Medulla oblongata (tissue), 1 donor: ENCODE data around the gene CTSE.
A peak's percentile ranks its signal among the peaks of the same experiment; 100 is the strongest.

ENCODE experiments used
- DNase-seq: peaks from one replicate; pipeline ENCODE4 v3.0.0-alpha.2; 2015; ENCODE audit errors: extremely low spot score

CTSE gene

DNA sequence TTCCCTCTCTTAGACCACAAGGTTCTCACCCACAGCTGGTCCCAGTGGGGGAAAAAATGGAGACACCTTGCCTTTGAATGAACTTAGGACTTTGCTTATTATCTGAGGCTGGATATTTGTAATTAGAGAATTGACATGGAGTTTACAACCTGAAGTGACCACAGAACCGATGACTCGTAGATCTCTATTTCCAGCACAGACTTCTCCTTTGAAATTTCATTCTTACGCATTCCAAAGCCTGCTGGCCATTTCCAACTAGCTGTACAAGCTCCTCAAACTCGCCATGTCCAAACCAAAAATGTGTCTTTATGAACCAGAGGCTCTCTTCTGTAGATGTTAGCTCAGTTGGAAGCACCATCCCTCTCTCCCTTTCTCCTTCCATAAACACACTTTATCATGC lies 32.5 kb downstream of the CTSE start:
- DNase-seq: no peak

GRCh38 chr1:205990226-205990625 lies 33.5 kb downstream of the CTSE start:
- no peak for DNase-seq

- no peak for DNase-seq
Measured at GRCh38 chr1:205989786-205990185, 33.9 kb downstream of the CTSE start.

- no peak for DNase-seq
Measured at GRCh38 chr1:205988585-205988995, 35.1 kb downstream of the CTSE start.

DNA sequence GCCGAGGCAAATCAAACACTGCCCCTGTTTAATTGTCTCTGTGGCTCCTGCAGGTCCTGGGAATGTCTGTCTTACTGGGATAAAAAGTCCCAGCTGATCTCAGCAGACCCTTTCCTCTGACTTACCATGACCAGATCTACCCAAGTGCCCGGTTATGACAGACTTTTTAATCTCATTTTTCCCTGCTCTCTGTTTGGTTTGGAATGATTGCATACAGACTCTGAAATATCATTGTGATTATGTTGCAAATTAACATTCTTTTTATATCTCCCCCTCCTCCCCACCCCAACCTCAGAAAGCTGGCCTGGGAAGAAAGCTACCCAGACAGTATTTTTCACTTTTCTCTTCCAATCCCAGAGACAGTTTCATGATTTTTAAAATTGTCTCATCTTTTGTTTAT lies 36.8 kb downstream of the CTSE start:
- DNase-seq: no peak

- DNase-seq: no peak
Measured at GRCh38 chr1:205986292-205986691, 37.4 kb downstream of the CTSE start.

DNA sequence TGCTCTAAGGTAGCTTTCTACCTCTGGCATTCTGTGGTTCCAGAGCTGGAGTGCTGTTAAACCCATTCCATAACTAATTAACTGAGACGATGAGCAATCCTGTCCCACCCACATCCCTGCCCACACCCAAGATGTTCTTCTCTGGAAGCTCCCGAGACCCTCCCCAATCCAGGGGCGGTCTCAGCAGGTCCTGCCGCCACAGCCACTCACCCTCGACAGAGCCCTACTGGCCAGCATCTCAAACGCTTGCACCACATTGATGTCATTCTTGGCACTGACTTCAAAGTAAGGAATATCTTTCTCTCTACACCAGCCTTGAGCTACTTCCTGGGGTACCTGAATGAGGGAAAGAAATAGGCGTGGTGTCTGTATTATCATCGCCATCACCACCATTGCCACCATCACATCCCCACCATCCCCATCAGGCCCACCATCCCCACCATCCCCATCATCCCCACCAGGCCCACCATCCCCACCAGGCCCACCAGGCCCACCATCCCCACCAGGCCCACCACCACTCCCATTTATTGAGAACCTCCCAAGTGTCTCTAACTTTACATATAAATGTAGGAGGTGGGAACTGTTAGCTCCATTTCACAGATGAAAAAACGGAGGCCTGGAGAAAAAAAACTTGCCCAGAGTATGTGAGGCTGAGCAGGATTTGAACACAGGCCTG lies 38.2 kb downstream of the CTSE start:
- no peak for DNase-seq

GRCh38 chr1:205983925-205984725 lies 39.6 kb downstream of the CTSE start:
- DNase-seq: peak; percentile 91

GRCh38 chr1:205981257-205981656 lies 42.4 kb downstream of the CTSE start:
- DNase-seq: no peak

DNA sequence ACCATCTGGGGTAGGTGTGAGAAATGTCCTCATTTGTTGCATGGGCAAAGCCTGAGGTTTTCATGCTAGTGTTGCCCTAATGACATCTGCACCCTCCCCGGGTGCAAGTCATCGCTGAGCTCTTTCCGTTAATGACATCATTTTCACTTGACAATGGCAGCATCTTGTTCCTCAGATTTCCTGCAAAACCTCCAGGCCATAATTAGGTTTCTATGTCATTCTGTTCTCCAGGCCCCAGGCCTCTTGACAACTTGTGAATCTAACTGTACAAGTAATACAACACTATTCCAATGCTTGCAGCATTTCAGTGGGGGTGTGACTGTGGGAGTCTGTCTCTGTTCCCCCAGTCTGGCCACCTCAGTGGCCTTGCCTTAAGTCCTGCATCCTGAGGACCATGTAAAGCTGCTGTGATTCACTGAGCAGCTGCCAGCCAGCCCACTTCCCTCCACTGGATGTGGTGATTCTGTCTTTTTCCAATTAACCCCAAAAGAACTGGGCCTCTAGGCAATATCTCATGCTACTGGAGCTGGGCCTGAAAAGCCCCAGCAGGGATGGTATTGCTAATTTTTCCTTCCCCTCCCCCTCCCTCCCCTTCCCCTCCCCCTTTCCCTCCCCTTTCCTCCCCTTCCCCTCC lies 43.3 kb downstream of the CTSE start:
- DNase-seq: no peak

GRCh38 chr1:205979301-205979700 lies 44.4 kb downstream of the CTSE start:
- no peak for DNase-seq

- DNase-seq: no peak
Measured at GRCh38 chr1:205978676-205979075, 45.0 kb downstream of the CTSE start.

DNA sequence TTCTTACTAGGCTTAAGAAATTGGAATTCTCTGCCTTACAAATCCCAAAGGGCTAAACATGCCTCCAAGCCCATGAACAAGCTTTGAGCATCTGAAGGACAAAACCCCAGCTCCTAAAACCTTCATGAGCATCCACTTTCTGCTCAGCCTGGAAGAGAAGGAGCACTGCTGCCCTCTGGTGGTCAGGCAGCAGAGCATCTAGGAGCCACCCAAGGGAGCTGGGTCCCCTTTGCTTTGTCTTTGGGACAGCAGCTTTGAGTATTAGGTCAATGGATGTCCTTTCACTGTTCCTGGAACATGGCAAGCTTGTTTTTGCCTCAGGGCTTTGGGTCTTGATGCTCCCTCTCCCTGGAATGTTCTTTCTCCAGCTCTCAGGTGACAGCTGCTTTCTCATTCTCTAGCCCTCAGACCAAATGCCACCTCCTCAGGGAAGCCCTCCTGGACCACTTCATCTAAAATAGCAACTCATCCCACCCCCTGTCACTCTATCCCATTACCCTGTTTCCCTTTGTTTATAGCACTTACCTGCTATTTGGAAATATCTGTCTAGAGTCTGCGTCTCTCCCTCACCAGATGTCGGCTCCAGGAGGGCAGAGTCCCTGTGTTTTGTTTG lies 46.2 kb downstream of the CTSE start:
- peak; percentile 92 for DNase-seq

- peak; percentile 73 for DNase-seq
Measured at GRCh38 chr1:205976708-205977401, 46.8 kb downstream of the CTSE start.

DNA sequence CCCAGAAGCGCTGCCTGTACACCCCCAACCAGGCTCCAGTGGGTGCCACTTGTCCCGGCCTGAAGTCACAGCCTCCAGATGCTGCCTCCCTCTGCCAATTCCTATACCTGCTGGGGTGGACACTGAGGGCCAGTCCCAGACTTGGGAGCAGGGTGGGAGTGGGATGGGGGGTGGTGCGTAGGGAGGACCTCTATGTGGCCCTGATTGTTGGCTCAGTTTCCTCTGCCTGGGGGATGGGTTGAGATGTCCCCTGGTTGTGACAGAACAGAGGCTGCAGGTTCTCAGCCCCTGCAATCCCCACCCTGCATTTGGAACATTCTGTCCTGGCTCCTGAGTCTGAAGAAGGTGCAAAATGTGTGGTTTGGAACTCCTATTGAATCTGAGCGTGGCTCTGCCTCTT lies 47.7 kb downstream of the CTSE start:
- DNase-seq: no peak

GRCh38 chr1:205975387-205975998 lies 48.2 kb downstream of the CTSE start:
- no peak for DNase-seq

- no peak for DNase-seq
Measured at GRCh38 chr1:205974712-205975111, 49.0 kb downstream of the CTSE start.

DNA sequence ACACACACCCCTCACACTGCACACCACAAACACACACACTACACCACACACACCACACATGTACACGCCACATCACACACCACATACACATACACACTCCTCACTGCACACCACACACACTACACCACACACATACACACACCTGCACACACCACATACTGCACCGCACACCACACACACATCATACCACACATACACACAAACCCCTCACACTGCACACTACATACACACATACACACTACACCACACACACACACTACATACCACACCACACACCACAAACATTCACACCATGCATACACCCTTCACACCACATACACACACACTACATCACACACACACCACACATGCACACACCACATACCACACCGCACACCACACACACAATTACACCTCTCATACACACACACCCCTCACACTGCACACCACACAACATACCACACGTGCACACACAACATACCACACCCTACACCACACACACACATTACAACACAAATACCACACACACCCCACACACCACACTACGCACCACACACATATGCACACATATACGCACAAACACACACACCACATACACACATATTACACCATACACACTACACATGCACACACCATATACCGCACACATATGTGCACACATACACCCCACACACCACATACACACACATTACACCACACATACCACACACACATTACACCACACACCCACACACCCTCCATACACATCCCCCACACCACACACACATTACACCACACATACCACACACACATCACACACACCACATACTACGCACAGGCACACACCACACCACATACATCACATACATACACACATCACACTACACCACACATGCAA lies 50.1 kb downstream of the CTSE start:
- DNase-seq: no peak

DNA sequence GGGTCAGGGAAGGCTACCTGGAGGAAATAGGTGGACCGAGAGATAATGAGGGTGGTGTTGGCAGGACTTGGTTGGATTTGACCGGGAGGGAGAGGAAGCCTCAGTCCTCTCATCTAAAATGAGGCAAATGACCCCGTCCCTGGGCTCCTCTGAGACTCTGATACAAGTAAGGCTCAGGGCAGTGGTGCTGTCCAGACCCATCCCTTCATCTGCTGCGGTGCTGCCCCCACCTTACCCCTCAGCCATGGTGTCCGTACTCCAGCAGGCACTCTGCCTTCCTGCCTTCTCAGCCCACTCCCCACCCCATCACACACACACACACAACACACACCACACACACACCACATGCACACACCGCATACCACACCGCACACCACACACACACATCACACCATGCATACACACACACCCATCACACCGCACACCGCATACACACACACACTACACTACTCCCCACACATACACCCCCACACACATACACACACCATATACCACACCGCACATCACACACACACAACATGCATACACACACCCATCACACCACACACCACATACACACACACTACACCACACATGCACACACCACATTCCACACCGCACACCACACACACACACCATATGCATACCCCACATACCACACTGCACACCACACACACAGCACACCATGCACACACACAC lies 51.1 kb downstream of the CTSE start:
- no peak for DNase-seq

- DNase-seq: no peak
Measured at GRCh38 chr1:205972081-205972480, 51.6 kb downstream of the CTSE start.
